ENCODE measurements around the gene ZFC3H1.

ZFC3H1 gene

DNA sequence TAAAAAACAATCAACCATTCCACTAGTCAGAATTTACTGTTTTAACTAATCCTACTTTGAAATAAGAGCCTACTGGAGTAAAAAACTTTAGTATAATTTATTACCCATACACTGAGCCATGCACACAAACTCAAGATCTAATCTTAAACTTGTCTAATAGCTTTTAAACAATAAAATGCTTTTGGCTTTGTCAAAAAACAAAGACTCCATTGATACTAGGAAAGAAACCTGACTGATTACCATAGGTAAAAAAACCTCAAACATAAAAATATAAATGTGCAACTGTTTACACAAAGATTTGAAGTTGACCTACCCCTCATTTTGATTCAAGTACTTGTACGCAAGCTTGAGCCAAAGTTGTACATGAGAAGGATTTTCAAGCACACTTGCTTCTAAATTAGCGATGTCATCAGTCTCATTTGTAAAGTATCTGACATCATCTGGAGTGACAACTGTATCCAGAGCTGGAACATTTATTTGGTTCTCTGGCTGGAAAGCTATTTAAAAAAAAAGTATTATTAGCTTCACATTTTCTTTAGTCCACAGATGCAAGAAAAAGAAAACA lies 36.1 kb downstream of the ZFC3H1 start:
- DNase-seq = no peak

DNA sequence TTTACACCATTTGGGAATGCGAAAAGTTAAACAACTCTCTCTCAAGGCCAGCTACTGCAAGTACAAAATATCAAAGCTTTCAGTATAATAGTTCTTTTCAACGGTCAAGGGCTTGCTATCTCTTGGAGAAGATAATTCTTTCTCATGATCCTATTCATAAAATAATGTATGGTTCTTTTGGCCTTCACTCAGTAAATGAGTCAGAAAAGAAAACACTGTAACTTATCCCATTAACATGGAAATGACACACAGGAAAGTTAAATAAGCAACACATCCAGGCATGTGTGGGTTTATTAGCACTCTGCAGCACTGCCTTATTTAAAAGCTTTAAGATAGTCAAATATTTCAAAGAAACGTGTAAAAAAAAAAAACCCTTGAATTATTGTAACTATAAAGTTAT lies 36.9 kb downstream of the ZFC3H1 start:
- no peak for DNase-seq

DNA sequence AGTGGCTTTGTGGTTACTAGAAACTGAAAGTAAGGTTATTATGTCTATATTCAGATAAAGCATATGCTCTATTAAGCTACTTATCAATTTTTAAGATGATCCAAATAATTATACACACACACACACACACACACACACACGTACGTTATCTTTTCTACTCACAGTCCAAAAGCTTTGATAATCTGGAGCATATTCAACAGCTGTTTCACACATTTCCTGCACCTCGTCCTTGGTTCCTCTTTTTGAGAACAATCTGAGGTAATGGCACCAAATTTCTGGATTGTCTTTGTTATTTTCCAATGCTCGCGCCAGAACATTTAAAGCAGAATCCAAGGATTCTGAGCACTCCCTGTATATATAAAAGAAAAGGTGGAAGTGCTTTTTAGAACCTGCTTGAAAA lies 37.5 kb downstream of the ZFC3H1 start:
- peak; percentile 69 for DNase-seq

DNA sequence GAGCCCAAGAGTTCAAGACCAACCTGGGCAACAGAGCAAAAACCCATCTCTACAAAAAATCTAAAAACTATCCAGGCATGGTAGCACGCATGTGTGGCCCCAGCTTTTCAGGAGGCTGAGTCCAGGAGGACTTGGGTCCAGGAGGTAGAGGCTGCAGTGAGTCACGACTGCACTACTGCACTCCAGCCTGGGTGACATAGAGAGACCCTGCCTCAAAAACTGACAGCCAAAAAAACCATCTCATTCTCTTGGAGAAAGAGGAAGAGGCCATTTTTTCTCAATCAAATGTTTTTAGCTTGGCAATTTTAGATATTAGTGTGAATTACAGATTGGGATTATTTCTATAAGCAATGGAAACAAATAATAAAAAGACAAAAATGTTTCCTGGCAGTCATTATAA lies 38.2 kb downstream of the ZFC3H1 start:
- DNase-seq = no peak

DNA sequence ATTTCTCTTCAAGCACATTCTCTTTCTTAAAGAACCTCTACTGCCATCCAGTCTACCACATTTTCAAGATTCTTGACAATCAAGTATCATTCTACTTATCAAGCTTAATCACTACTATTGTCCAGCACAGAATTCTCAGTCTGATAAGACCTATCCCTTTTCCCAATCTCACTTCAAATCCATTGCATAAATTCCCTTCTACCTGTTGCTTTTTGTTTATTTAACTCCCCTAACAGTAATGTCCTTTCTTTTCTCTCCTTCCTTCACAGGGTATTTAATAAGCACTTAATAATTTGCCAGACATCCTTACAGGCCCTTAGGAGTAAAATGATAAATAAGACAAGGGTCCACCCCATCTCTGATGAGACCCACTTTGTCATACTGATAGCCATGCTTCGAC lies 41.7 kb downstream of the ZFC3H1 start:
- no peak for DNase-seq

DNA sequence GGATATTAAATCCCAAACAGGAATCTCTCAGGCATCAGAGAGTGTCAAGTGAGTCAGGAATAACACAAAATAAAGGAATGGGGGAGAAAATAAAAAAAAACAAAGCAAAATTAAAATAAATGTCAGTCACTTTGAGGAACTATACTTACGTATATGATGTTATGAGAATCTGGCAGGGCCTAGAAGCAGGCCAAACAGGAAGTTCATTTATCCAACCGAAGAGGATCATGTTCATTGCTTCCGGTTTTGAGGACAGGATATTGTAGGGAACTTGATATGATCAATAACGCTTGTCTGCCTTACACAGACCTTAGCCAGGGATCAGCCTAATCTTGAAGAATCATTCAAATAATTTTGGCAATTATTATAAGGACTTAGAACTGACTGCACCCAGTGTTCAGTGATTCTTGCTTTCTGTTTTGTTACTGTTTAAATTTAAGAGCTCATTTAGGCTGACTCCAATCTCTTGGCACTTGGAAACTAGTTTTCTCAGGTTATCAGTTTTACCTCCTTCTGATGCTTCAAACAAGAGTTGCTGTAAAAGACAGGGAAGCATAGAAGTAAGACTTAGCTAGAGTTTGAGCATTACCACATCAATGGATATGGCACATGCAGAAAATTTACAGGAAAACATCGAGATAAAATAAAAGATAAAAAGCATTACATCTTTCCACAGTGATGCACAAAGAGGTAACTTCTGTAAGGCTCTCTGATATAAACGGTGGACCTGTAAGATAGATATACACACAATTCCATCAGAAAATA lies 53.4 kb downstream of the ZFC3H1 start:
- DNase-seq = peak; percentile 14

DNA sequence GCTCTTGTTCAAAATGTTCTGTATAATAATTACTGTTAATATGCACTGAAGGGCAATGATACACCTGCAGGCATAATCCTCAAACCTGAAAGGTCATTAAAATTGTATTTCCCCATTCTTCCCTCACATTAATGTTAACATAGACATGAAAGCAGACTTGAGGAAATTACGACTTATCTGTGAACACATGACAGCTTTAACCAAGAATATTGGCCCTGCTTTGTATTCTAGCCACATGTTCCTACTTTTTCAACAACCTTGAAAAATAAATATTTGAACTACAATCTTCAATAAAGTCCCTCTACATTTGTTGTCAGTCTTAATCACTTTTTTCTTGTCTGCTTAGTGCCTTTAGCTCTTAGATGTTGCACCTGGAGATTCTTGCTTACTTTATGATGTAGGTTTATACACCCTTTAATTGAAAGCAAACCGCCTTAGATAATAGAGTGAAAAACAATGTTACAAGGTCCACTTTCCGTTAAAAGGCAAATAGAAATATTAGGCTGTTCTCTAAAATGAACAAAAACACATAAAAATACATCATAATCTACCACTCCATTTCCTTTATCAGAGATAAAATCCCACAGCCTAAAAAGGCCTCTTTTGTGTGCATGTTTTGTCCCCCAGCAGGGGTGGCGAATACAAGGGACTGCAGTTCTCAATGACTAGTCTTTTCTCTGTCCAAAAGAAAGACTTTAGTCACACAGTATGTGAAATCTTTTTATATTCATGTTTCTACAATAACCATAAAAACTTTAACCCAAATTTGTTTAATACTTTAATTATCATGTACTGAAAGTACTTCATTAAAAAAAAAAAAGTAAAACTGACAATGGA lies 55.9 kb downstream of the ZFC3H1 start:
- no peak for DNase-seq

DNA sequence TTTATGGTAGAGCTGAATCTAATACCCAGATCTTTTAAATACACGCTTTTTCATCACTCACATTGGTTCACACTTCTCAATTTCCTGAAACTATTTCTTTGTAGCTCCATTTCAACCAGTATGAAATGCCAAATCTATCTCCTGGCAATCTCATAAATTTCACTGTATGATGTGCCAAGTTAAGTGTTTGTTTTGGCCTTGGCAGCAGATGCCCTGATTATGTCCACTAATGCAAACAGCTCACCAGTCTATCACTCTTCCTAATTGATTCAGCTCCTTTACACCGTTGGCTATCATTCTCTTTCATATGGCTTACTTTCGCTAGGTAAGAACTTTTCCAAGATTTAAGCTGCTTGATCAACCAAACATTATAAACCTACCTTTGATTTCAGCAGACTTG lies 58.6 kb downstream of the ZFC3H1 start:
- DNase-seq = no peak

DNA sequence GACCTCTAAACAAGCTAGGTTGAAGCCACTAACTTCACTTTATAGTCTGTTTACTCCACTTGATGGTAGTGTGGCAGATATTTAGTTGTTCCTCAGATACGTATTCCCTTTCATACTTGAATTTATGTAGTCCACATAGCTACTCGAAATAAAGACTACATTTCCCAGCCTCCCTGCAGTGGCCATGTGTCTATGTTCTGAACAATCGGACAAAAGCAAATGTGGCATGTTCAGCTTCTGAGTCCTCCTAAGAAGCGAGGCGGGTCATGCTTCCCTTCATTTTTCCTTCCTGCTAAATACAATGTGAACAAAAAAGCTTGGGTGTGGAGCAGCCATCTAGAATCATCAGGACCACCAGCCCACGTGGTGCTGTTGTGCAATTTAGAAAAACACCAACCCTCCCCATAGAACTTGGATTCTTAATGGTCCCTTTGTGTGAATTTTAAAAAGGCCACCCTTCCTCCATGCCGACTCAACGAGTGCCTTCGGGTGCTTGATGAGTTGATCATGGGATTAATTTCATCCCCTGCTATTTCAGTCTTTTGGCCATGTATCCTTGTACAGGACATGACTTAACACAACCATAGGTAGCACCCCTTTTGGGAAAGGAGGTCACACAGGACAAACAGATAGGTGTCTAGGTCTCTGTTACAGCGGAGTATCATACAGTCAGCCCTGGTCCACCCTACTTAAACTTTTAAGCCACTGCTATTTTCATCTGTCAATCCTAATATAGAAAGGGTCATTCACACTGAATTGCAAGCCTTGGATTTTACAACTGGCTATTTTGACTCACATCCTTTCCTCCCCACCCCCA lies 60.7 kb downstream of the ZFC3H1 start:
- no peak for DNase-seq

DNA sequence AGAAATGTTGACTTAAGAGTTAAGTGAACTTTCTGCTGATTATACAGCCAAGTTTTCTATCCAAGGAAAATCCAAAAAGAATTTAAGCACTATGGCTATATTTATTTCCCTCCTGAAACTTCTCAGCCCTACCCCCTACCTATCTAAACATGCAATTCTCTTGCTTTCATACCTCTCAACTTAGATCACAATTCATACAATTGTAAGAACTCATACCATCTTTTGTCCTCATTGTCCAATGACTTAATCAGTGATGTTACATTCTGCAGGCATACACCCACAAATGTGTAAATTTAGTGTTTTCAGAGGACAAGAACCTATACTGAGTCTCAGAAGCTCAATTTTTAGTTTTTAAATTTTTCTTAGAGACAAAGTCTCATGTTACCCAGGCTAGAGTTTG lies 62.1 kb downstream of the ZFC3H1 start:
- DNase-seq = no peak

DNA sequence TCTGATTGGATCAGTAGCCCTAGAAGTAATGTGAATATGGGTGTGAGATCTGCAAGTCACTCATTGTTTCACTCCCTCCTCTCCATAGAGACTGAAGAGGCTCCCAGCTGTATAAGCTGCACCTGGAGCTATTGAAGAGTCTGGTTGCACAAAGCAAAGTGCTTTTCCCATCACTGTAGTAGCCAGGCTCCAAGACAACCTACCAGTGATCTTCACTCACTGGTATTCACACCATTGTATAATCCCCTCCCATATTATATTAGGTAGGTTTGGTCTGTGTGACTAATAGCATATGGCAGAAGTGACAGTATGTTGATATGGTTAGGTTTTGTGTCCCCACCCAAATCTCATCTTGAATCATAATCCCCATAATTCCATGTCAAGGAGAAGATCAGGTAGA lies 64.4 kb downstream of the ZFC3H1 start:
- DNase-seq = no peak

DNA sequence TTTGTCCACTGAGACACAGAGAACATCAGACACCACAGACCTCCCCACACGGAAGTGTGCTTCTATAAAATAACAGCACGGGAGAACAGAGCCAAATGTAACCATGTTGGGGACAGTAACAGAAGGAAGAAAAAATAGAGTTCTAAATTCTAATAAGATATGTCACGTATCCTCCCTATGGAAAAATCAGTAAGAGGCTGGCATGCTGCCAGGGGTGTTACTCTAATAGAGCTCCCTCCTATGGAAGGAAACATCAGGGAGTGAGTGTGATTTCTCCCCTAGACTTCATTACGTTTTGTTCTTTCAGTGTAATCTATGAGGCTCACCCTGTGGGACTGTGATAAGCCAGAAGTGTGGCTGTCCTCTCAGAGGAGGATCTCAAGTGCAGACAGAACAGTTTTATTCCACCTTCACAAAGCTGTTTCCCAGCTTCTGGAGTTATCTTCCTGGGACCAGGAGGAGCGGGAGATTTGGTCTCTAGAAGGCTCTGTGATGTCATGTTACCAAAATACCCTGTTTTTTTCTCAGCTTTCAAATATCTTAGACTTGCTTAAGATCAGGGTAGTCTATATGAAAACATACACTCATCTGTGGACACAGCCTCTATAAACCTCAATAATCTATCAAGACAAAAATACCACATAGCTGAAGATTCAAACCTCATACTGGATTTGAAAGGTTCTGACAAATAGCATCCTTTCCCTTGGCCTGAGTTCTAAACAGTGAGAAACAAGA lies 69.3 kb downstream of the ZFC3H1 start:
- DNase-seq = no peak

DNA sequence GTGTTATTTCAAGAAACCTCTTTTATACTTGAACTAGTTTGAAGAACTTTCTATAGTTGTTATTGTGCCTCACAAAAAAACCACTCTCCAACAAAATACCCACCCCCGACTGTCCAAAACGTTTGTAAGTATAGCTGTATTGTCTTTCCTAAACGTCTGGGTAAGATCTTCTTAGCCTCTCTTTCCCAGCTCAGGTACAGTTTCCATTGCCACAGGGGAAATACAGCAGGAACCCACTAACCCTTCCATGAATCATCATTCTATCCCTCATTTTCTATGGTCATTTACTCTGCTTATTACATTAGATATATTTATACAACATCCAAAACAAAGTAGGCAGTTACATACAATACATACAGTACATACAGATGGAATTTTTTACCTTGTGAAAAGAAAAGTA lies 70.8 kb downstream of the ZFC3H1 start:
- DNase-seq = no peak

DNA sequence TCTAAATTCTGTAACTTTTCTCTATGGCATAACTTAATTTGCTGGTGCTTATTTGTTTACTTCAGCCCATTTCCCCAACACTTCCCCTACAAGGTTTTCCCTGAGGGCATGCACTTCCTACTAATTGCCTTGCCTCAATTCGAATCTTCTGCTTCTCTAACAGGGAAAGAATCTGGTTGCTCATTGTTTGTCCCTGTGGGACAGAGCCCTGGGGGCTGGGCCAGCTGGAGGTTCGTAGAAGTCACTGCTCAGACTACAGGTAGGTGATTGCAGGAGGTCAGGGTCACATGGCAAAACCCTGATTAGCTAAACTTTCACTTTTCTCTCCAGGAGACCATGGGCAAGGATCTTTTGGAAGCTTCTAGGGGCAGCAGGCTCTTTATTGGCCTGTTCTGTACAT lies 72.0 kb downstream of the ZFC3H1 start:
- DNase-seq = no peak

DNA sequence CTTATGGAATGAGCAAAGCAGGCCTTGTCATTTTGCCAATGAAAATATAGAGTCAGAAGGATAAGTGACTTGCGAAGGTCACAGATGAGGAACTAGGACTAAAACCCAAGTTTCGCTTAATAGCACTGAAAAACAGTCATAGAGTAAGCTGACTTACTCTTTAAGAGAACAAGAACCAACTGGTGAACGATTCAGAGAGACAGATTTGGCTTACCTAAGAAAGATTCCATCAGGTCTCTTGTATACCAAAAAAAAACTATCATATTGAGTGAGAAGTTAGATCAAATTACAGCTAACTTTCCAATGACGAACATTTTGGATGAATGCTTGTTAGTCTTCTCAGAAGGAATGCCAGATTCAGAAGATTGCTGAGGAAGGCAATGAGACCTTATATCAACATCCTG lies 74.2 kb downstream of the ZFC3H1 start:
- peak; percentile 70 for DNase-seq

DNA sequence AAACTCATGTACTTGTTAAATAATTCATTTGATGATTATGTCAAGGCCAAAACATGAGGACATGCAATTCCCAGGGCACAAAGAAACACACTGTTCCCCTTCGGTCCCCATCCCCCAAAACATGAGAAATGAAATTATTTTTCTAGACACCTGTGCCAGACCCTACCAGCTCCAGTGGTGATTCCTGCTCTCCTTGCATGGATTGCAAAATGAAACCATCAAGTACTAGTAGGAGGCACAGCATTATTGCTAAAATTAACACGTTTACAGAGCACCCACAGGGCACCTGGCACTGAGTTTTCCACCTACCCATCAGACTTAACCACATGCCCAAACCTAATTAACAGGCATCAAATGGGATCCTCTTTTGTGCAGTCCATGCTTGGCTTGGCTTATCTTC lies 76.6 kb downstream of the ZFC3H1 start:
- DNase-seq = no peak

DNA sequence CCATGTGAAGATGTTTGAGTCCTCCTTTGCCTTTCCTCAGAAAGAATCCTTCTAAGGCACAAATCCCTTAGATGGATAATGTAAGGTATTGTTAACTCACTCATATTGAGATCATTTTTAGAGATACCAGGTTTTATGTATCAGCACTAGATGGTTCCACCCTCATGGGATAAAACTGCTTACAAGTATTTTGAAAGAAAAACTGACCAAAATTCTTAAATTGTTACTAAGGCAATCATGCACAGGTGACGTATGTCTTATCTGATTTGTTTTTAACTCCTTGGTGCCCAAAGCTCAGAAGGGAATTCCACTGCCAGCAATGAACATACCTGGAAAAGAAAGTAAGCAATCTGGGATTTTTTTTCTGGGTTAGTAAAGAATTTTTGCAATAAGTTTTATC lies 78.4 kb downstream of the ZFC3H1 start:
- no peak for DNase-seq

DNA sequence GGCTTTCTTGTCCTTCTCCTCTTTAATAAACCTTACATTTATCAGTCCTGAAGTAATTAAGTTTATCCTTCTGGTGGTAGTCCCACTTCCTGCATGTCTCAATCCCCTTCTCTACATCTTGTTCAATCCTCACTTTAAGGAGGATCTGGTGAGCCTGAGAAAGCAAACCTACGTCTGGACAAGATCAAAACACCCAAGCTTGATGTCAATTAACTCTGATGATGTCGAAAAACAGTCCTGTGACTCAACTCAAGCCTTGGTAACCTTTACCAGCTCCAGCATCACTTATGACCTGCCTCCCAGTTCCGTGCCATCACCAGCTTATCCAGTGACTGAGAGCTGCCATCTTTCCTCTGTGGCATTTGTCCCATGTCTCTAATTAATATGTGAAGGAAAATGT lies 79.3 kb downstream of the ZFC3H1 start:
- no peak for DNase-seq

DNA sequence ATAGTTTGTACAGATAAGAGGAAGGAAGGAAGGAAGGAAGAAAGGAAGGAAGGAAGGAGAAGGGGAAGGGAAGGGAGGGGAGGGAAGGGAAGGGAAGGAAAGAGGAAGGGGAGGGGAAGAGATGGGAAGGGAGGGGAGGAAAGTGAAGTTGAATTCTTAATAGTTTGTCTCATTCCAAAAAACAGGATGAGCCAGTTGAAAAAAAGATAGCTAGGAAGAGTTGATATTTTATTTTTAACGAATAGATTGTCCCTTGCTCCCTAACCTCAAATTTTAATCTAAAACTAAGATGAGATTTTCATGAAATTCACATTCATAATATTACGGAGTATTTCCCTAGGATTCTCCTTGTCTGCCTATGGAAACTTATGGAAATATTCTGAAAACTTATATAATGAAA lies 80.7 kb downstream of the ZFC3H1 start:
- DNase-seq = no peak

DNA sequence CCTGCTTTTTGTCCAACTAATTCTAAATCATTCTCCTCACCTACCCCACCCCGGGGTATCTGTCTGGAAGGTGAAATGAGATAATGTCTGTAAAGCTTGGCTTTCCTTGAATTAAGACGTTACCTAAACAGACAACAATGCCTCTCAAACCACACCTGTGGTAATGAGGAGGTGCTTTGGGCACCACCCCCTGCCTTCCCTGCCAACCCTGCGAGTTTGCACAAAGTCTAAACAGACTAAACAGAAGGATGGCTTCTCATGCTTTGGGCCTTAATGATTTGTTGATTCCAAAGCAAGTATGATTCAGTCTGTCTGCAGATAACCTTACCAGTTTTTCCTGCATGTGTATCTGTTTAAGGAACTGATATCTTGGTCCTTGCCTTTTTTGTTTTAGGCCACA lies 82.4 kb downstream of the ZFC3H1 start:
- DNase-seq = no peak

DNA sequence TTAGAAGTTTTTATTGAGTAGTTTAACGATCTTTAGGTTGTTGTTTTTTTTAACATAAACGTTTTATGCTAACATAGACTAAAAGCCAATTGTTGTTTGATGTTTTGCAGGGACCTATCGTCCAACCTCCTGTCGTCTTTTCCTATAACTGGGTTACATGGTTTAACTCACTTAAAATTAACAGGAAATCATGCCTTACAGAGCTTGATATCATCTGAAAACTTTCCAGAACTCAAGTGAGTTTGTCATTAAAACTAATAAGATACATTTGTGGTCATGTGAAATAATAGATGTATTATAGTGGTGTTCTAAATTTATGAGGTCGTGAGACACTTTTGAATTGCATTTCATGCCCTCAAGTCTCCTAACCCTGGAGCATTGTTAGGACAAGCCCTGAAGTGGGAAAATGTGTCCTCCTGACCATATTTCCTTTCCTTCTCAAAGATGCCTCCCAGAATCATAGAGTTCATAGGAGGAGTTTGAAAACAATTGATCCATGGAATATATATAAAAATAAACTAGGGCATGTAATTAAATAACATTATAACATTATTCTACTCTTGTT lies 84.9 kb downstream of the ZFC3H1 start:
- no peak for DNase-seq

DNA sequence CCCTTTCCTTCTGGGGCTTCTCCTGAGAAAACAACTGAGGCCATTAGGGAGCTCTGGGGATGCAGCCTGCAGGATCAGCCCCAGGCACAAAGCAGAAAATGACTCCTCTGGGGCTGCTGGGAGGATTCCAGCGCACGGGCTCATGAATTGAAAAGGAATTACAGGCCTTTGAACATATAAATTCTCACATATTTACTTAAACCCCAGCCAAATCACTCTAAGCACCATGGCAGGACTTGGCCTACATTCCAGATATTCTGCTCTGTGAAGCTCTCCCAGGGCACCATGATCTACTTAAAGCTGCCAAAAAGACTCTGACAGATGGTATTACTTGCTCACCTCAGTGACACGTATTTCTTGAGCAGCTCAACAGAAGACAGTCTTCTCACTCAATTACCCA lies 87.2 kb downstream of the ZFC3H1 start:
- no peak for DNase-seq
